ENCODE results near the gene BACE2. TPM values are rescaled to one million over a fixed set of nuclear protein-coding genes. Genes with fewer than 3 reads are reported as not detected.

Gene BACE2
- total RNA-seq, 4 donors from 2014 or later, result 31.9 to 63.4 (median 50.0) TPM

DNA sequence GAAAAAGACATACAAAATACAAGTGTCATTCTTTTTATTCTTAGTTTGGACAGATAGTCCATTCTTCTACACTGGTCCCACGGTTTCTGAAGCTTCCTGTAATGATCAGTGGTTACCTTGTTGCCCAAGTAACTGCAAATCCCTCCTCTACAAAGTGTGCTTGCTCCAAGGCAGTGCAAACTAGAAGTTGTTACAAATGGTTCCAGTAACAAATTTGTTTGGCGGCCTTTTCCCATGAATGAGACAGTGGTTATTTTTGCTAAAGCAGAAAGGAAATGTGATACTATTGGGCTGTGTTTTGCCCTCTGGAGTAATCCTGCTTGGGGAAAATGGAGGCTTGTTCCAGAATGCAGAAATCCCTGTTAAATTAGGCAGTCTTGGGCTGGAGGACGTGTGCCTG lies 8.9 kb downstream of the BACE2 start:
- Histone ChIP-seq H3K27me3 (no peaks in the 10 kb centered on the region), H3K36me3 (no peaks in the 10 kb centered on the region), H3K4me1 (peaks cover 0 to 73% (median 19%) of the 10 kb centered on the region in 3 donors), H3K9me3 (no peaks in the 10 kb centered on the region), H3K27ac (no peak overlapping the region), H3K4me3 (no peak overlapping the region)
- no peak for TF ChIP-seq POLR2A (IDR thresholded peaks at IDR 0.05)
- no peak for ATAC-seq
- WGBS, 2 donors (ENCODE audit: low coverage in 1 of 2), result 60 to 68% methylated on average over 3 of the region's 3 CpGs

DNA sequence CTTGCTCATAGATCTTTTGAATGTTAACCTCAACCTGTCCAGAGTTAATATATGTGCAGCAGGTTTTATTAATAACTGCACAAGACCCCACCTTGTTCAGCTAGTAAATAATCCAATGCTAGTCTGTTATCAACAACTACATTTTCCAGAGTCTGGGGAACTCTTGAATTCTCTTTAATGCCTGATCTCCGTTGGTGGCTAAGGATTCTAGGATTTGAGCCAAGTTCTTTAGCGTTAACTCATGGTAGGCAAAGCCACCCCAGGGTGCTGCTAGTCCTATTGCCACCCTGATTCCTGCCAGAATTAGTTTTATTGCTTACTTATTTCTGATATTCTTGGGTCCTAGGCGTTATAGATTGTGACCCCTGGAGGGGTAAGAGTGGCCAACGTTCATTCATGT lies 12.8 kb downstream of the BACE2 start:
- no peak for ATAC-seq
- Histone ChIP-seq H3K27me3 (no peaks in the 10 kb centered on the region), H3K27ac (no peak overlapping the region), H3K4me3 (no peak overlapping the region), H3K9me3 (no peaks in the 10 kb centered on the region), H3K36me3 (no peaks in the 10 kb centered on the region), H3K4me1 (peaks cover 0 to 55% (median 15%) of the 10 kb centered on the region in 3 donors)
- TF ChIP-seq EP300 (IDR thresholded peaks at IDR 0.05) (no peak), POLR2AphosphoS5 (IDR thresholded peaks at IDR 0.05) (no peak), POLR2A (IDR thresholded peaks at IDR 0.05) (no peak)
- TF ChIP-seq, protein P1, sequence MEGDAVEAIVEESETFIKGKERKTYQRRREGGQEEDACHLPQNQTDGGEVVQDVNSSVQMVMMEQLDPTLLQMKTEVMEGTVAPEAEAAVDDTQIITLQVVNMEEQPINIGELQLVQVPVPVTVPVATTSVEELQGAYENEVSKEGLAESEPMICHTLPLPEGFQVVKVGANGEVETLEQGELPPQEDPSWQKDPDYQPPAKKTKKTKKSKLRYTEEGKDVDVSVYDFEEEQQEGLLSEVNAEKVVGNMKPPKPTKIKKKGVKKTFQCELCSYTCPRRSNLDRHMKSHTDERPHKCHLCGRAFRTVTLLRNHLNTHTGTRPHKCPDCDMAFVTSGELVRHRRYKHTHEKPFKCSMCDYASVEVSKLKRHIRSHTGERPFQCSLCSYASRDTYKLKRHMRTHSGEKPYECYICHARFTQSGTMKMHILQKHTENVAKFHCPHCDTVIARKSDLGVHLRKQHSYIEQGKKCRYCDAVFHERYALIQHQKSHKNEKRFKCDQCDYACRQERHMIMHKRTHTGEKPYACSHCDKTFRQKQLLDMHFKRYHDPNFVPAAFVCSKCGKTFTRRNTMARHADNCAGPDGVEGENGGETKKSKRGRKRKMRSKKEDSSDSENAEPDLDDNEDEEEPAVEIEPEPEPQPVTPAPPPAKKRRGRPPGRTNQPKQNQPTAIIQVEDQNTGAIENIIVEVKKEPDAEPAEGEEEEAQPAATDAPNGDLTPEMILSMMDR (IDR thresholded peaks at IDR 0.05), result no peak
- WGBS, 2 donors (ENCODE audit: low coverage in 1 of 2), result 55 to 68% methylated on average over 4 of the region's 4 CpGs

- Histone ChIP-seq H3K9me3 (no peaks in the 10 kb centered on the region), H3K4me1 (peaks cover 0 to 40% (median 15%) of the 10 kb centered on the region in 3 donors), H3K36me3 (no peaks in the 10 kb centered on the region), H3K27me3 (no peaks in the 10 kb centered on the region), H3K4me3 (no peak overlapping the region), H3K27ac (no peak overlapping the region)
- ATAC-seq, result no peak
- no peak for TF ChIP-seq EP300 (IDR thresholded peaks at IDR 0.05)
- TF ChIP-seq, protein P1 (IDR thresholded peaks at IDR 0.05), result no peak
- TF ChIP-seq POLR2AphosphoS5 (IDR thresholded peaks at IDR 0.05), result no peak
- no peak for TF ChIP-seq POLR2A (IDR thresholded peaks at IDR 0.05)
- WGBS, 2 donors (ENCODE audit: low coverage in 1 of 2), result 100% methylated on average over 1 of the region's 1 CpG
Observed at GRCh38 chr21:41182547-41182946, 14.6 kb downstream of the BACE2 start.

DNA sequence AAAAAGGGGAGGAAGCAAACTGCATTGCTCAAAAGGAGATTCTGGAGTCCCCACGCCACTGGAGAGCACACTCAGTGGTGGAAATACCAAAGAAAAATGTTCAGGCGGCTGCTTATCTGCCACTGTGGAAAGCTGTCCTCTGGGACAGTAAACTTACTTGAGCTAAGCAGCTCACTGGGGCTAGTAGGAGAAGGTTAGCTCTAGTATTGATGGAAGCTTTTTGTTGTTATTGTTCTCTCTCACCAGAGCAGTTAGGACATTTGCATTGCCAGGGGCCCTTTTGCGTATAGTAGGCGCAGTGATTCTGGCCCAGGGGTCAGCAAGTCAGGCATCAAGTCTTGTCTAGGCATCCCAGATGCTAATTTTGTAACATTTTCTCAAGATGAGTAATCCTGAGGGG lies 15.6 kb downstream of the BACE2 start:
- no peak overlapping the region for H3K27ac ChIP-seq
- no peaks in the 10 kb centered on the region for H3K27me3 ChIP-seq
- no peak overlapping the region for H3K4me3 ChIP-seq
- no peak for ATAC-seq
- H3K4me1 ChIP-seq, result peaks cover 0 to 29% (median 12%) of the 10 kb centered on the region in 3 donors
- H3K36me3 ChIP-seq, result no peaks in the 10 kb centered on the region
- WGBS, 2 donors (ENCODE audit: low coverage in 1 of 2), result 82 to 90% methylated on average over 4 of the region's 4 CpGs
- H3K9me3 ChIP-seq, result no peaks in the 10 kb centered on the region
- TF ChIP-seq POLR2AphosphoS5 (IDR thresholded peaks at IDR 0.05) (no peak), POLR2A (IDR thresholded peaks at IDR 0.05) (no peak), EP300 (IDR thresholded peaks at IDR 0.05) (no peak)
- TF ChIP-seq, protein P1 (IDR thresholded peaks at IDR 0.05), result no peak

- Histone ChIP-seq H3K4me1 (peaks cover 0 to 7% (median 0%) of the 10 kb centered on the region in 3 donors), H3K9me3 (no peaks in the 10 kb centered on the region), H3K4me3 (no peak overlapping the region), H3K27ac (no peak overlapping the region), H3K36me3 (no peaks in the 10 kb centered on the region), H3K27me3 (no peaks in the 10 kb centered on the region)
- TF ChIP-seq, protein P1 (IDR thresholded peaks at IDR 0.05), result no peak
- TF ChIP-seq POLR2AphosphoS5 (IDR thresholded peaks at IDR 0.05) (no peak), POLR2A (IDR thresholded peaks at IDR 0.05) (no peak), EP300 (IDR thresholded peaks at IDR 0.05) (no peak)
- ATAC-seq, result no peak
- 92 to 96% methylated on average over 2 to 3 of the region's 6 CpGs for WGBS, 2 donors (ENCODE audit: low coverage in 1 of 2)
Observed at GRCh38 chr21:41185802-41186201, 17.8 kb downstream of the BACE2 start.
